GM13977 (cell line): ENCODE measurements around the gene ERGIC2.

ENCODE experiments used
- DNase-seq: peaks from one replicate; pipeline ENCODE4 v3.0.0; 2012; ENCODE audit warnings: low spot score
- in situ Hi-C: fragments of 300-500 bp; cut with MboI; formaldehyde crosslinking; loops from one replicate; pipeline ENCODE4 v1.12.0; 2022; ENCODE audit warnings: low sequenced_read_pairs, low pct_unique_long_range_greater_than_20kb, mixed read lengths, inconsistent platforms; ENCODE audit not compliant: unreplicated experiment
- TF ChIP-seq, protein P1 (sequence below): IDR thresholded peaks from 2 replicates; pipeline ENCODE4 v1.5.1; 2012; ENCODE audit warnings: mild to moderate bottlenecking, control low read depth; ENCODE audit not compliant: insufficient read depth; ENCODE audit errors: extremely low read depth, missing control alignments

ERGIC2 gene

GRCh38 chr12:29346769-29347421 lies 34.1 kb downstream of the ERGIC2 start:
- DNase-seq = no peak
- TF ChIP-seq, protein P1, sequence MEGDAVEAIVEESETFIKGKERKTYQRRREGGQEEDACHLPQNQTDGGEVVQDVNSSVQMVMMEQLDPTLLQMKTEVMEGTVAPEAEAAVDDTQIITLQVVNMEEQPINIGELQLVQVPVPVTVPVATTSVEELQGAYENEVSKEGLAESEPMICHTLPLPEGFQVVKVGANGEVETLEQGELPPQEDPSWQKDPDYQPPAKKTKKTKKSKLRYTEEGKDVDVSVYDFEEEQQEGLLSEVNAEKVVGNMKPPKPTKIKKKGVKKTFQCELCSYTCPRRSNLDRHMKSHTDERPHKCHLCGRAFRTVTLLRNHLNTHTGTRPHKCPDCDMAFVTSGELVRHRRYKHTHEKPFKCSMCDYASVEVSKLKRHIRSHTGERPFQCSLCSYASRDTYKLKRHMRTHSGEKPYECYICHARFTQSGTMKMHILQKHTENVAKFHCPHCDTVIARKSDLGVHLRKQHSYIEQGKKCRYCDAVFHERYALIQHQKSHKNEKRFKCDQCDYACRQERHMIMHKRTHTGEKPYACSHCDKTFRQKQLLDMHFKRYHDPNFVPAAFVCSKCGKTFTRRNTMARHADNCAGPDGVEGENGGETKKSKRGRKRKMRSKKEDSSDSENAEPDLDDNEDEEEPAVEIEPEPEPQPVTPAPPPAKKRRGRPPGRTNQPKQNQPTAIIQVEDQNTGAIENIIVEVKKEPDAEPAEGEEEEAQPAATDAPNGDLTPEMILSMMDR = no peak
- in situ Hi-C loops = no loop called here

- in situ Hi-C loops = no loop called here
- DNase-seq = no peak
- TF ChIP-seq, protein P1 = no peak
Measured at GRCh38 chr12:29343022-29343799, 37.8 kb downstream of the ERGIC2 start.

DNA sequence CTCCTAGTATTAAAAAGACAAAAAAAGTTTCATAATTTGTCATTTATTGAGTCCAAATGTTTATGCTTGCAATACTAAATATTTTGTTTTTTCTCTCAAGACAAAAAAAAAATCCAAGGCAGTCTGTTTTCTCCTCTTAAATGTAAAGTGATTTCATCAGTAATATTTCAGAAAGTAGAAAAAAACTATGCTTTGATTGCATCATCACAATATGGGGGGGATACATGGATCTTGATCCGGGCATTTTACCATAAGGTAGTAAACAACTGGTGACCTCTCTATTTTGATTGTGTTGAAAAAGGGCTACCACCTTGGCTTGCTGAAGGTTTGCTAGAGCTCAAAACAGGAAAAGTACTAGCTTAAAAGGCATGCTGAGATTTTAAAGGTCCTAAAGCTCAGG lies 43.6 kb downstream of the ERGIC2 start:
- in situ Hi-C loops = no loop called here
- TF ChIP-seq, protein P1 = no peak
- DNase-seq = no peak

DNA sequence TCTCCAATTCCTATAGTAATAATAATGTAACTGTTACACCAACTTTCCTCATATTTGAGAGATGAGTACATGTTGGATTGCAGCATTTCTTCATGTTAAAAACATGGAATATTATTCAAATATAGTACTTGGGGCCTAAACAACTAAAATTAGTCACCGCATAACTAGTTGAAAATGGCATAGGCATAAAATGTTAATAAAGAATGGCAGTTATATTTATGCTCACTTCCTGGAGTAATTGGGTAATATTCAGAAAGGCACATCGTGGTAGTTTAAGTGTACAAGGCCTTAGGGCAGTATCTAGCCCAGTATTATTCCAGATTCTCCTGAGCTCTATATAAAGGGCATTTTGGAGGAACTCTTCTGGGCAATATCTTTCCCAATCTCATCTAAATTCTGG lies 46.0 kb downstream of the ERGIC2 start:
- in situ Hi-C loops = no loop called here
- DNase-seq = no peak
- TF ChIP-seq, protein P1 = no peak

DNA sequence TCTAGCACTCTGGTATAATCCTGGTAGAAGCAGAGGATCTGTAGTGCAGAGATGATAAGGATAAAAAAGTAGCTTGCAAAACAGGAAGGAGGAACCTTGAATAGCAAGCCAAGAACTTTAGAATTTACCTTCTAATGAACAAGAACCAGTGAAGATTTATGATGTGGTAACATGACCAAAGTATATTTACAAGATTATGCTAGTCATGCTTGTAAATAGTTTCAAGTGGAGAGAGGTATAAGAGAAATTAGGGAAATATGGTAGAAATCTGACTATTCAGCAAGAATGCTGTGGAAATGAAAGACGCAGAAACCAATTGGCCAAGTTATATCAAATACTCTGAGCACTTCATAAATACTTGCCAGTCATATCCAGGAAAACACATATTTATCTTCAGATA lies 47.8 kb downstream of the ERGIC2 start:
- TF ChIP-seq, protein P1 = no peak
- in situ Hi-C loops = no loop called here
- no peak for DNase-seq

DNA sequence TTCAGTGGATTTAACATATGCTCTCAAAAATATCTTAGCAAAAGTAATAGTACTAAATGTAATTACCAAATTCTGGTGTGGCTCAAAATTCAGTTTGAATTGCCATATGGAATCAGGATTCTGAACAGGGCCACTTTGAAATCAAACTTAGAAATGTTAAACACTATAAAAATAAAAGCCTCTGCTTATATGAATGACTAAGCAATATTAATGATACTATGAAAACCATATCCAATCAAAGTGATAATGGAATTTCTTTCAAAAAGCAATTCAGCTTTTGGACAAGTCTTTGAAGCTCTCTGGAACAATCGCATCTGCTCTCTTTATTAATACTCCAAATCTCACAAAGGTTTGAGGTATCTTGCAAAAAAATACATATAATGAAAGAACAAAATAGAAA lies 51.6 kb downstream of the ERGIC2 start:
- DNase-seq = no peak
- in situ Hi-C loops = no loop called here
- TF ChIP-seq, protein P1 = no peak
